Activated T-cell treated with anti-CD3 and anti-CD28 coated beads, Interleukin-2, amount 50 U/mL, for 24 hours (primary cell): Measurements from ENCODE around the gene FBXO27.
"Not testable (repeated sequence)": the region's sequence is repeated elsewhere in the genome, so short reads cannot be mapped to it uniquely, and the experiment has no call there.

Experiments
- DNase-seq: peaks from one replicate; pipeline ENCODE4 v3.0.0-alpha.2; 2020
- H3K27ac Mint-ChIP-seq: 2 replicates; pipeline ENCODE4 v1.8.0; 2020; ENCODE audit warnings: mild to moderate bottlenecking, mixed read lengths
- H3K27me3 Mint-ChIP-seq: 2 replicates; pipeline ENCODE4 v1.8.0; 2020; ENCODE audit warnings: mixed read lengths
- H3K36me3 Mint-ChIP-seq: 2 replicates; pipeline ENCODE4 v1.8.0; 2020; ENCODE audit warnings: low read depth, mixed read lengths
- H3K4me1 Mint-ChIP-seq: 2 replicates; pipeline ENCODE4 v1.8.0; 2020; ENCODE audit warnings: low read depth, mixed read lengths
- H3K4me3 Mint-ChIP-seq: 2 replicates; pipeline ENCODE4 v1.8.0; 2020; ENCODE audit warnings: mild to moderate bottlenecking, moderate library complexity, mixed read lengths
- H3K9me3 Mint-ChIP-seq: 2 replicates; pipeline ENCODE4 v1.8.0; 2020; ENCODE audit warnings: mixed read lengths

The FBXO27 gene, protein sequence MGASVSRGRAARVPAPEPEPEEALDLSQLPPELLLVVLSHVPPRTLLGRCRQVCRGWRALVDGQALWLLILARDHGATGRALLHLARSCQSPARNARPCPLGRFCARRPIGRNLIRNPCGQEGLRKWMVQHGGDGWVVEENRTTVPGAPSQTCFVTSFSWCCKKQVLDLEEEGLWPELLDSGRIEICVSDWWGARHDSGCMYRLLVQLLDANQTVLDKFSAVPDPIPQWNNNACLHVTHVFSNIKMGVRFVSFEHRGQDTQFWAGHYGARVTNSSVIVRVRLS

DNA sequence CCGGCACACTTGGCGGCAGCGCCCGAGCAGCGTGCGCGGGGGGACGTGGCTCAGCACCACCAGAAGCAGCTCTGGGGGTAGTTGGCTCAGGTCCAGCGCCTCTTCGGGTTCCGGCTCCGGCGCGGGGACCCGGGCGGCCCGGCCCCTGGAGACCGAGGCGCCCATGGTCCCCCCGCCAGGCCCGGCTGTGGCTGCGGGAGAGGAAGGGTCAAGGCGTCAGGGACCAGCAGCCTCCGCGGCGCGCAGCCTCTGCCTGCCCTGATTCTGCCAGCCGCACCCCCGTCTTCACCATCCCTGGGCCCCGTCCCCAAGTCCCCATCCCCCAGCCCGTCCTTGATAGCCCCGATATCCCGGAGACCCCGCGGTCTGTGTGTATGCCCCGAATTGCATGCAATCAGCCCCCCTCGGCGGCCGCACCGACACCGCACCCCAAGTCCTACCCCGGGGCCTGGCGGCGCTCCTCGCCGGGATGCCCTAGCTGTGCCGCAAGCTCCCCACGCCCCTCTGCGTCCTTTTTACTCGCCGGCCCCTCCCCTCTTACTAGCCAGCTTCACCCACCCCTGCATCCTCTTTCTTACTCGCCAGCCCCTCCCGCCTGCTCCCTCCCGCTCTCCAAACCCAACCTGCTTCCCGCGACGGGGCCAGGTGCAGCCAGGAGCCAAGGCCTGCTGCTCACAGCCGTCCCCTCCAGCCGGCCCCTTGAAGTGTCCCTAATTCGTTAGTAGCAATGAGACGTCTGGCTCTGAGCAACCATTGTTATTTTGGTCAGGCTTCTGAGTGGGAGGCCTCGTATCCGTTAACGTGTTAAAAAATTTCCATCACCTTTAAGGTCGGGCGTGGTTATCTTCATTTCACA is at the start of gene FBXO27:
Gene FBXO27 (minus strand): TSS at position 487 of the 856 bp plus-strand sequence. CDS start 322 bp downstream, at position 165.
- peak within 1 kb of the TSS; percentile 67 for H3K4me3 Mint-ChIP-seq
- peaks cover 9% of the 10 kb centered on the region for H3K4me1 Mint-ChIP-seq
- H3K27ac Mint-ChIP-seq: no peak within 1 kb of the TSS
- DNase-seq: no peak
- H3K27me3 Mint-ChIP-seq: peaks cover 43% of the 10 kb centered on the region
- no peaks in the 10 kb centered on the region for H3K9me3 Mint-ChIP-seq
- no peaks in the 10 kb centered on the region for H3K36me3 Mint-ChIP-seq

DNA sequence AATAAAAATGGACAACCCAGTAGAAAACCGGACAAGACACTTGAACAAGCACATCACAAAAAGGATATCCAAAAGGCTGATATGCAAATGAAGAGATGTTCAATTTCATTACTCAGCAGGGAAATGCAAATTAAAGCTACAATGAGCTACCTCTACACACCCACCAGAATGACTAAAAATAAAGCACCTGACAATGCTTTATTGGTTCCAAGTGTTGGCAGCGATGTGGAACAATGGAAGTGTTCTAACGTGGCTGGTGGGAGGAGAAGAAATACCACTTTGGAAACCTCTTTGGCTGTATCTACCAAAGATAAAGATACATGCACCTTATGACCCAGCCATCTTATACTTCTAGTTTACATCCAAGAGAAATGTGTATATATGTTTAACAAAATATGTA is 48.1 kb upstream of the FBXO27 start:
- Mint-ChIP-seq H3K4me1 (peaks cover 16% of the 10 kb centered on the region), H3K27me3 (peaks cover 35% of the 10 kb centered on the region), H3K36me3 (no peaks in the 10 kb centered on the region), H3K27ac (no peak overlapping the region), H3K9me3 (no peaks in the 10 kb centered on the region), H3K4me3 (no peak overlapping the region)
- no peak for DNase-seq

DNA sequence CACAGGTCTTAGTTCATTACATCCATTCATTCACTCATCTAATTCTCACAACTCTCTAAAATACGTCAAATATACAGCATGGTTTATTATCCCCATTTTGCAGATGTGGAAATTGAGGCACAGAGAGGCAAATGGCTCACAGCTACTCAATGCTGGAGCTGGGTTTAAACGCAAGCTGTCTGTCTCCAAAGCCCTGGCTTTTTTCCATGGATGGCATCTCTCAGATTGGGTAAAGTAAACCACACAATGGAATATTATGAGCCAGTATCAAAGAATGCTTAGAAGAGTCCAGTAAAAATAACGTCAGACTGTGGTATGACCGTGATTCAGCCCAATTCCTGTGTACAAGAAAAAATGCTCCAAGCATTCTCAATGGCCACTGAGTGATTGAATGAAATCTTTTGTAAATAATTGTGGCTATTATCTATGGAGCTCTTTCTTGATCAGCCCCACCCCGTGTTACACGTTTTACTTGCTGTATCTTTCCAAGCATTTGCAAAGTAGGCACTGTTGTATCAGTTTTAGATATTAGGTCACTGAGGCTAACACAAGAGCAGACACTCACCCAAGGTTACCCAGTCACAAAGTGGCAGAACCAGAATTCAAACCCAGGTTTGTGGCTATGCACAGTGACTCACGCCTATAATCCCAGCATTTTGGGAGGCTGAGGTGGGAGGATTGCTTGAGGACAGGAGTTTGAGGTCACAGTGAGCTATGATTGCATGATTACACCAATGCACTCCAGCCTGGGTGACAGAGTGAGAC is 46.3 kb upstream of the FBXO27 start:
- no peak for DNase-seq
- H3K4me1 Mint-ChIP-seq: peaks cover 22% of the 10 kb centered on the region
- H3K27ac Mint-ChIP-seq: no peak overlapping the region
- no peaks in the 10 kb centered on the region for H3K9me3 Mint-ChIP-seq
- no peak overlapping the region for H3K4me3 Mint-ChIP-seq
- H3K36me3 Mint-ChIP-seq: no peaks in the 10 kb centered on the region
- peaks cover 21% of the 10 kb centered on the region for H3K27me3 Mint-ChIP-seq

DNA sequence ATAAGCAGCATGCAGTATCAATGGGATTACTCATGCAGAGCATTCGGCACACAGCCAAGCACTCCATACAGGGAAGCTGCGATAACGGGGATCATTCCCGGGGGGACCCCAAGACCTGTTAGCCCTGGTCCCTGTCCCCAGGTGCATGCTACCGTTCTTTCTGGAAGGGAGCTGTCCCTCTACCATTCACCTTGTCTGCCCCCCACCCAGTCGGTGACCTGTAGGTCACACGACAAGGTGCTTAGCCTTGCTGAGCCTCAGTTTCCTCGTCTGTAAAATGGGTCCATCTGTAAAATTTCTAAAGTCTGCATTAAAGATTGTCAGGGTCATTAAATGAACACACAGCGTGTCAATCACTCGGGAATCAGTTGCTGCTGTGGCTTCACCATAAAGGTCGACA is 45.0 kb upstream of the FBXO27 start:
- H3K4me3 Mint-ChIP-seq: no peak overlapping the region
- no peaks in the 10 kb centered on the region for H3K36me3 Mint-ChIP-seq
- no peaks in the 10 kb centered on the region for H3K9me3 Mint-ChIP-seq
- H3K27me3 Mint-ChIP-seq: peaks cover 8% of the 10 kb centered on the region
- no peak for DNase-seq
- H3K27ac Mint-ChIP-seq: no peak overlapping the region
- peaks cover 24% of the 10 kb centered on the region for H3K4me1 Mint-ChIP-seq

DNA sequence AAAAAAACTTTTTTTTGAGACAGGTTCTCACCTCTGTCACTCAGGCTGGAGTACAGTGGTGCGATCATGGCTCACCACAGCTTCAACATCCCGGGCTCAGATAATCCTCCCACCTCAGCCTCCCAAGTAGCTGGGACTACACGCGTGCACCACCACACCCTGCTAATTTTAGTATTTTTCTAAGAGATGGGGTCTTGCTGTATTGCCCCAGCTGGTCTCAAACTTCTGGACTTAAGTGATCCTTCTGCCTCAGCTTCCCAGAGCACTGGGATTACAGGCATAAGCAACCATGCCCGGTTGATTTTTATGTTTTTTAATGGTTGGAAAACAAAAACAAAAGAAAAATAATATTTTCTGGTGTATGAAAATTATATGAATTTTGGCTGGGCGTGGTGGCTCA is 42.6 kb upstream of the FBXO27 start:
- DNase-seq: no peak
- Mint-ChIP-seq H3K36me3 (no peaks in the 10 kb centered on the region), H3K27me3 (no peaks in the 10 kb centered on the region), H3K4me1 (peaks cover 24% of the 10 kb centered on the region), H3K4me3 (no peak overlapping the region), H3K27ac (no peak overlapping the region), H3K9me3 (no peaks in the 10 kb centered on the region)

DNA sequence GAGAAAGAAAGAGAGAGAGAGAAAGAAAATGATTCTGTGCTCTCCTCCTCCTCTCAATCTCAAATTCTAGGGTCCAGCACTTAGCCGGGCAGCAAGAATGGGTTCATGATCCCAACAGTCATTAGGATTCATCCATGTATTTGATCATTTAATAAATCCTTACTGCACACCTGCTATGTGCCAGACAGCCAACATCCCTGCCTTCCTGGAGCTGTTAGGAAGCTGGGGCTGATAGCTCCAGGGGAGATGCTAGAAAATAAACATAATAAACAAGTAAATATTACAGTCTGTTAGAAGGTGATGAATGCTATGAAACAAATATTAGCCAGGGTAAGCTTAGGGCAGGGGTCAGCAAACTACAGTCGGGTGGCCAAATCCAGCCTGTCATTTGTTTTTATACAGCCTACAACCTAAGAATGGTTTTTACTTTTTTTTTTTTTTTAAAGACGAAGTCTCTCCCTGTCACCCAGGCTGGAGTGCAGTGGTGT is 41.9 kb upstream of the FBXO27 start:
- H3K9me3 Mint-ChIP-seq: no peaks in the 10 kb centered on the region
- peaks cover 24% of the 10 kb centered on the region for H3K4me1 Mint-ChIP-seq
- no peaks in the 10 kb centered on the region for H3K36me3 Mint-ChIP-seq
- peak overlapping the region; percentile 86 for H3K27ac Mint-ChIP-seq
- no peak for DNase-seq
- H3K4me3 Mint-ChIP-seq: no peak overlapping the region
- no peaks in the 10 kb centered on the region for H3K27me3 Mint-ChIP-seq

DNA sequence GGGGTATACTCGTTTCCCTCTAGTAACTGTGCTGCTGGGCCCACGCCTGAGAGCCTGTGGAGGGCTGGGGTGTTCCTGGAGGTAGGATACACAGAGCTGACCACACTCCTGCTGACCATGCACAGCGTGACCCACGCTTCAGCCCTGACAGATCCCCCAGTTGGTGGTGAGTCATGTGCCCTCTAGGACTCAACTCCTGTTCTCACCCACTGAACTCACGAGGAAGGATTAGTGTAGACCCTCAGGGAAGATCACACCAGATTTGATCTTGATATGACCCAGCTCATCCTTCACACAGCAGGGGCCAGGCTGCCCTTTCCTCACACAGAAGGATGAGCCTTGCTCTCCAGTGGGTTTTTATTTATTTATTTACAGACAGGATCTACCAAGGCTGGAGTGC is 38.5 kb upstream of the FBXO27 start:
- Mint-ChIP-seq H3K4me3 (no peak overlapping the region), H3K4me1 (peaks cover 24% of the 10 kb centered on the region), H3K9me3 (no peaks in the 10 kb centered on the region), H3K36me3 (no peaks in the 10 kb centered on the region), H3K27ac (no peak overlapping the region), H3K27me3 (no peaks in the 10 kb centered on the region)
- no peak for DNase-seq

DNA sequence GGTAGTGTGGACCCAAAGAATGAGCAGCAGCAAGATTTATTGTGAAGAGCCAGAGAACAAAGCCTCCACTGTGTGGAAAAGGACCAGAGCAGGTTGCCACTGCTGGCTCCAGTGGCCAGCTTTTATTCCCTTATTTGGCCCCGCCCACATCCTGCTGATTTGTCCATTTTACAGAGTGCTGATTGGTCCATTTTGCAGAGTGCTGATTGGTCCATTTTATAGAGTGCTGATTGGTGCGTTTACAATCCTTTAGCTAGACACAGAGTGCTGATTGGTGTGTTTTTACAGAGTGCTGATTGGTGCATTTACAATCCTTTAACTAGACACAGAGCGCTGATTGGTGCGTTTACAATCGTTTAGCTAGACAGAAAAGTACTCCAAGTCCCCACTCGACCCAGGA is 35.9 kb upstream of the FBXO27 start:
- not testable (repeated sequence) for DNase-seq, H3K9me3 Mint-ChIP-seq, H3K27ac Mint-ChIP-seq, H3K36me3 Mint-ChIP-seq, H3K27me3 Mint-ChIP-seq, H3K4me3 Mint-ChIP-seq
- peaks cover 11% of the 10 kb centered on the region for H3K4me1 Mint-ChIP-seq

DNA sequence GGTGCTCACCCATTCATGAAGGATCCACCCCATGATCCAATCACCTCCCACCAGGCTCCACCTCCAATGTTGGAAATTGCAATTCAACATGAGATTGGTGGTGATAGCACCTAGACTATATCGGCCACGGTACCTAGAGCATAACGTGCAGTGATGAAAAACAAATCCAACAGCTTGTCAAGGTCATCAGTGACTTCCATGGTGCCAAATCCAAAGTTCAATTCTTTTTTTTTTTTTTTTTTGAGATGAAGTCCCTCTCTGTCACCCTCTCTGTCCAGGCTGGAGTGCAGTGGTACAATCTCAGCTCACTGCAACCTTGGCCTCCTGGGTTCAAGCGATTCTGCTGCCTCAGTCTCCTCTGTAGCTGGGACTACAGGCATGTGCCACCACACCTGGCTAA is 34.8 kb upstream of the FBXO27 start:
- no peak for DNase-seq
- Mint-ChIP-seq H3K4me3 (no peak overlapping the region), H3K27ac (no peak overlapping the region), H3K9me3 (no peaks in the 10 kb centered on the region), H3K36me3 (no peaks in the 10 kb centered on the region), H3K4me1 (peaks cover 3% of the 10 kb centered on the region), H3K27me3 (no peaks in the 10 kb centered on the region)

DNA sequence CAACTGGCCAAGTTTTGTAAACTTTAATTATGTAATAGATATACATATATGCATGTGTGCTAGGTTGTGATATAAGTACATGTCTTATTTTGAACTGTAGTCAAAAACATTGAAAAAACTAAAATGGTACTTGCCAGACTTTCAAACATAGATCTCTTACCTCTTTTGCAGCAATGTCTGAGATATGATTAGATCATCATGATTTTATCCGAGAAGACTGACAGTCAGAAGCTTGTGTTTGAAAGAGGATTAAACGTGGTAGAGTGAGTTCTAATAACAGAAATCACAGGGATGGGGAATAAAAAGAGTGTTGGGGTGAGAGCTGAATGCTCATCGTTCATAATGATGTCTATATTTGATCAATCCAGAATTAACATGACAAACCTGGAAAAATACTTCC is 33.6 kb upstream of the FBXO27 start:
- Mint-ChIP-seq H3K27me3 (no peaks in the 10 kb centered on the region), H3K4me1 (peaks cover 11% of the 10 kb centered on the region), H3K4me3 (no peak overlapping the region), H3K9me3 (no peaks in the 10 kb centered on the region), H3K27ac (no peak overlapping the region), H3K36me3 (no peaks in the 10 kb centered on the region)
- DNase-seq: no peak

DNA sequence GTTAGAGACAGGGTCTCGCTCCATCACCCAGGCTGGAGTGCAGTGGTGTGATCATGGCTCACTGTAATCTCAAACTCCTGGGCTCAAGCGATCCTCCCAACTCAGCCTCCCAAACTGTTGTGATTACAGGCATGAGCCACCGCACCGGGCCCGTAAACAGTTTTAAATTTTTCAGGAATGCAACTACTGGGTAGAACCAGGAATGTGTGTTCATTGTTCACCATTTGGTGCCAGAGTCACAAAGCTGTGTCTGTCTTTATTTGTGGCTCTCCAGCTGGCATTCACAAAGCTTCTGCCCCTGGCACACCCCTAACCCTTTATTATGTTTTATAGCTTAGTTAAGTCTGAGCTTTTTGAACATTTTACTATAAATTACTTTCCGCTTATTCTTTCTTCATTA is 32.1 kb upstream of the FBXO27 start:
- H3K9me3 Mint-ChIP-seq: no peaks in the 10 kb centered on the region
- H3K4me3 Mint-ChIP-seq: no peak overlapping the region
- H3K36me3 Mint-ChIP-seq: no peaks in the 10 kb centered on the region
- H3K27me3 Mint-ChIP-seq: no peaks in the 10 kb centered on the region
- DNase-seq: no peak
- H3K27ac Mint-ChIP-seq: no peak overlapping the region
- peaks cover 8% of the 10 kb centered on the region for H3K4me1 Mint-ChIP-seq

DNA sequence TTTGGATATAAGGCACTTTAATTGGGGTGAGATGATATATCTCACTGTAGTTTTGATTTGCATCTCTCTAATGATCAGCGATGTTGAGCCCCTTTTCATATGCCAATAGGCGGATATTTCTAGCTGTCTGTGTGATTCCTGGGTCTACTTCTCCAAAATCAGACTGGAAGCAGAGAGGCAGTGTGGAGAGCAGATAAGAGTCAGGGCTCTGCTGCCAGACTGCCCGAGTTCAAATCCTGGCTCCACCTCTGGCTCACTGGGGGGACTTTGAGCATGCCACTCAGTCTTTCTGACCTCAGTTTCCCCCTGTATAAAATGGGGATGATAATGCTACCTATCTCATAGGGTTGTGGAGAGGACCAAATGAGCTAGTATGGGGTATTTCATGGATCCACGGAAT is 27.8 kb upstream of the FBXO27 start:
- H3K9me3 Mint-ChIP-seq: no peaks in the 10 kb centered on the region
- H3K27ac Mint-ChIP-seq: no peak overlapping the region
- H3K27me3 Mint-ChIP-seq: no peaks in the 10 kb centered on the region
- no peak overlapping the region for H3K4me3 Mint-ChIP-seq
- peaks cover 8% of the 10 kb centered on the region for H3K4me1 Mint-ChIP-seq
- no peaks in the 10 kb centered on the region for H3K36me3 Mint-ChIP-seq
- no peak for DNase-seq

DNA sequence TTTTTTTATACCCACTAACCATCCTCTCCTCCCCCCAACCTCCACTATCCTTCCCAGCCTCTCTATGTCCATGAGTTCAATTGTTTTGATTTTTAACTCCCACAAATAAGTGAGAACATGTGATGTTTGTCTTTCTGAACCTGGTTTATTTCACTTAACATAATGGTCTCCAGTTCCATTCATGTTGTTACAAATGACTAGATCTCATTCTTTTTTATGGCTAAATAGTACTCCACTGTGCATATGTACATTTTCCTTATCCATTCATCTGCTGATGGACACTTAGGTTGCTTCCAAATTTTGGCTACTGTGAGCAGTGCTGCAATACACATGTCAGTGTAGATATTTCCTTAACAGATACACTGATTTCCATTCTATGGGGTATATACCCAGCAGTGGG is 27.0 kb upstream of the FBXO27 start:
- no peak for DNase-seq
- H3K4me3 Mint-ChIP-seq: no peak overlapping the region
- H3K36me3 Mint-ChIP-seq: no peaks in the 10 kb centered on the region
- peaks cover 8% of the 10 kb centered on the region for H3K4me1 Mint-ChIP-seq
- H3K27ac Mint-ChIP-seq: no peak overlapping the region
- no peaks in the 10 kb centered on the region for H3K27me3 Mint-ChIP-seq
- H3K9me3 Mint-ChIP-seq: no peaks in the 10 kb centered on the region

DNA sequence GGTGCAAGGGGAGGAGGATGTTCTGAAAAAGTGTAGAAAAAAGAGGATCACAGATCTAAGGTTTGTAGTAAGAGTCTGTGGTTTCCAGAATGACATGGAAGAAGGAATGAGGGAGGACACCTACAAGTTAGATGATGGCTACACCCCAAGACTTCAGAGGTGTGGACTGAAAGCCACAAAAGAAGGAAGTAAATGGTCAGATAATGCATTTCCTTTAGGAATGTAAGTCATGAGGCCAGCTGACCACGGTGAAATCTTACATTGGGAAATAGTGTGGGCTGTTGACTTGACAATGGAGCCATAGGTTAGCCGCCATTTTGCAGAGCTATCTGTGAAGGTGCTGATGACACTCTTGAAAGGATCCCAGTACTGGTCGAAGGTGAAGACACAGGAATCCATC is 25.3 kb upstream of the FBXO27 start:
- no peak overlapping the region for H3K4me3 Mint-ChIP-seq
- DNase-seq: no peak
- H3K27ac Mint-ChIP-seq: no peak overlapping the region
- H3K4me1 Mint-ChIP-seq: peaks cover 8% of the 10 kb centered on the region
- H3K27me3 Mint-ChIP-seq: no peaks in the 10 kb centered on the region
- no peaks in the 10 kb centered on the region for H3K9me3 Mint-ChIP-seq
- no peaks in the 10 kb centered on the region for H3K36me3 Mint-ChIP-seq

DNA sequence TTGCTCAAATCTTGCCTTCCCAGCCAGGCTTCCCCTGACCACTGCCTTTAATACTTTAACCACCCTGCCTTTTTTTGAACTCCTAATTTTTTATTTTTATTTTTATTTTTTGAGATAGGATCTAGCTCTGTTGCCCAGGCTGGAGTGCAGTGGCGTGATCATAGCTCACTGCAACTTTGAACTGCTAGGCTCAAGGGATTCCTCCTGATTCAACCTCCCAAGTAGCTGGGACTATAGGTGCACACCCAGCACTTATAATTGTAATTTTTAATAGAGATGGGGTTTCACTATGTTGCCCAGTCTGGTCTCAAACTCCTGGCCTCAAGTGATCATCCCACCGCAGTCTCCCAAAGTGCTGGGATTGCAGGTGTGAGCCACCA is 21.7 kb upstream of the FBXO27 start:
- no peak for DNase-seq
- Mint-ChIP-seq H3K4me3 (no peak overlapping the region), H3K36me3 (no peaks in the 10 kb centered on the region), H3K27ac (no peak overlapping the region), H3K27me3 (no peaks in the 10 kb centered on the region), H3K4me1 (peaks cover 2% of the 10 kb centered on the region), H3K9me3 (no peaks in the 10 kb centered on the region)
